ENCODE data around the gene DENND5A. TPM values are rescaled to one million over a fixed set of nuclear protein-coding genes. Genes with fewer than 3 reads are reported as not detected.

The DENND5A gene
- total and polyA plus RNA-seq, 2 of the 8 experiments (the other 6 are each of a cell fraction or from before 2014, with no cell fraction given) = 65.7 to 139 TPM

DNA sequence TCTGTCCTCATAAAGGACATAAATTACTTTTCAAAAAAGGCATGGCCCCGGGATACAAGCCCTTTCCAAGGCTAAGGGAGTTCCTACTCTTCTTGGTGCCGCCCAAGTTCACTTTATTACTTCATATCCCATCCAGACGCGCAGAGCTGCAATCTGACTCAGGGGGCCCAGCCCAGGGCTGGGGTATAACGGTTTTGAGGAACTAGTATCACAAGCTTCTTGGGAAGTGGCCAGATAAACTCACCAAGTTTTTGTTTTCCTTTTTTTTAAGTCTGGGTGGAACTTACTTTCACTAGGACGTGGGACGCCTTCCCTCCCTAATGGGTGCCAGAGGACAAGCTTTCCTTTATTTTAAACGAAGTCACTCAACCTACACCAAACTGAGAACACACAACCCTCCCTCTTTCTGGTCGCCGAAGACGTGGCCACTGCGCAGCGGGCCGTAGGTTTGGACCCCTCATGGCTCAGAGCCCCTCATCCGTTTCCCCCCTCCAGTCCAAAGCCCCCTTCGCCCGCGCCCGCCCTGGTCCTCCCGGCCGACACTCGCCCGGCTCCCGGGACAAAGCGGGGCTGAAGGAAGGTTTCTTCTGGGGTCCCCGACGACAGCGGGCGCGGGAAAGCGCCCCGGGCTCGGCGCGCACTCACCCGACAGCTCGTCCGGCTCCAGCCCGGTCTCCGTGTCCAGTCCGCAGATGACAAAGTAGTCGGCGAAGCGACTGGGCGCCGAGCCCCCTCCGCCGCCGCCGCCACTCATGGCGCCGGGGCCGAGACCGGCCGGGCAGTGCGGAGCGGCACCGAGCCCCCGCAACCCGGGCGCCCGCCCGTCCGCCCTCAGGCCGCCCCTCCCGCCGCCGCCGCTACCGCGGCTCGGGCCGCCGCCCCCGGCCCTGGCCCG lies 587 bp downstream of the DENND5A start (continued):
- TF ChIP-seq KDM4A (IDR thresholded peaks at IDR 0.05; ENCODE audit: low read depth, low read length, severe bottlenecking) (peak; percentile 77), HDAC2 (IDR thresholded peaks at IDR 0.05; ENCODE audit: borderline replicate concordance in 1 of 2, low read depth in 2 of 2, low read length in 2 of 2) (peak; percentile 26 to 45; a peak in 1 of 4 replicates), SUZ12 (IDR thresholded peaks at IDR 0.05; ENCODE audit: low read length) (no peak), EGR1 (IDR thresholded peaks at IDR 0.05; ENCODE audit: borderline replicate concordance, low read depth, low read length) (no peak), NRF1 (IDR thresholded peaks at IDR 0.05; ENCODE audit: low read depth, low read length) (no peak), RNF2 (IDR thresholded peaks at IDR 0.05; ENCODE audit: borderline replicate concordance, low read depth, low read length, missing control alignments, poor library complexity, severe bottlenecking) (no peak), NANOG (IDR thresholded peaks at IDR 0.05; ENCODE audit: insufficient read depth, low read depth, low read length, poor library complexity, severe bottlenecking) (no peak), SIN3A (conservative IDR thresholded peaks at IDR 0.05 in 1 of 2, IDR thresholded peaks at IDR 0.05 in 1 of 2; ENCODE audit: low read depth in 1 of 2, low read length in 2 of 2) (no peak), SRF (IDR thresholded peaks at IDR 0.05; ENCODE audit: low read depth, low read length) (no peak), RBBP5 (IDR thresholded peaks at IDR 0.05; ENCODE audit: borderline replicate concordance, low read depth, low read length) (no peak; the same call in 1 of the 2 replicates), POLR2A (IDR thresholded peaks at IDR 0.05; ENCODE audit: control extremely low read depth in 1 of 2, low read depth in 2 of 2, low read length in 2 of 2) (no peak), SIX5 (IDR thresholded peaks at IDR 0.05; ENCODE audit: low read depth, low read length) (no peak), KDM1A (IDR thresholded peaks at IDR 0.05; ENCODE audit: borderline replicate concordance, low read length) (0 out of 2 replicates have a peak, but pooled peaks have one; percentile 74), EZH2 (IDR thresholded peaks at IDR 0.05; ENCODE audit: low read depth, low read length, severe bottlenecking) (no peak), CBX5 (IDR thresholded peaks at IDR 0.05; ENCODE audit: low read depth, low read length) (no peak), ZNF274 (IDR thresholded peaks at IDR 0.05; ENCODE audit: borderline replicate concordance, extremely low read depth, low read length) (no peak), PHF8 (conservative IDR thresholded peaks at IDR 0.05; ENCODE audit: low read depth, low read length) (no peak; the same call in 1 of the 2 replicates), BRCA1 (IDR thresholded peaks at IDR 0.05; ENCODE audit: low read depth, low read length) (no peak)

All from H1 (cell line).